Loucy (cell line): ENCODE measurements around the gene ATF1.
"Not testable (repeated sequence)": the region's sequence is repeated elsewhere in the genome, so short reads cannot be mapped to it uniquely, and the experiment has no call there.

Experiments
- H2AFZ ChIP-seq: fragments of 200-600 bp; sonication (generic); 2 replicates; pipeline ENCODE4 v1.6.0; 2016; ENCODE audit warnings: antibody characterized with exemption, mild to moderate bottlenecking, low read length, moderate library complexity
- H3F3A ChIP-seq: fragments of 200-600 bp; 2 replicates; pipeline ENCODE4 v1.6.0; 2016; ENCODE audit warnings: antibody characterized with exemption, low read depth, mild to moderate bottlenecking
- H3K27me3 ChIP-seq: fragments of 200-600 bp; sonication (generic); 2 replicates; pipeline ENCODE4 v1.6.1; 2014; ENCODE audit warnings: low read length, mild to moderate bottlenecking; ENCODE audit not compliant: insufficient read depth, poor library complexity, severe bottlenecking
- H3K36me3 ChIP-seq: fragments of 200-600 bp; sonication (generic); 2 replicates; pipeline ENCODE4 v1.6.1; 2016; ENCODE audit warnings: low read length; ENCODE audit not compliant: insufficient read depth
- H3K4me1 ChIP-seq: fragments of 200-600 bp; sonication (generic); 2 replicates; pipeline ENCODE4 v1.5.1; 2014; ENCODE audit warnings: low read length, mild to moderate bottlenecking; ENCODE audit not compliant: insufficient read depth, poor library complexity, severe bottlenecking
- H3K4me2 ChIP-seq: fragments of 200-600 bp; sonication (generic); 2 replicates; pipeline ENCODE4 v1.6.0; 2014; ENCODE audit warnings: antibody characterized with exemption, low read length, low read depth, mild to moderate bottlenecking; ENCODE audit not compliant: poor library complexity, severe bottlenecking
- H3K4me3 ChIP-seq: fragments of 200-600 bp; sonication (generic); 2 replicates; pipeline ENCODE4 v1.5.1; 2014; ENCODE audit warnings: low read length, mild to moderate bottlenecking, mixed read lengths; ENCODE audit not compliant: poor library complexity, severe bottlenecking
- H3K79me2 ChIP-seq: fragments of 200-600 bp; sonication (generic); 2 replicates; pipeline ENCODE4 v1.6.1; 2014; ENCODE audit warnings: low read length; ENCODE audit not compliant: insufficient read depth
- H3K9ac ChIP-seq: fragments of 200-600 bp; sonication (generic); 2 replicates; pipeline ENCODE4 v1.6.0; 2014; ENCODE audit warnings: mild to moderate bottlenecking, low read depth, low read length, moderate library complexity; ENCODE audit not compliant: poor library complexity, severe bottlenecking
- H3K9me2 ChIP-seq: fragments of 200-600 bp; sonication (generic); replicated peaks from 2 replicates; pipeline ENCODE4 v1.6.1; 2016; ENCODE audit warnings: low read depth, low read length, mixed read lengths
- H3K9me3 ChIP-seq: fragments of 200-600 bp; sonication (generic); 2 replicates; pipeline ENCODE4 v1.6.1; 2014; ENCODE audit warnings: mild to moderate bottlenecking, antibody characterized with exemption, low read length, low read depth; ENCODE audit not compliant: insufficient read depth
- H4K20me1 ChIP-seq: fragments of 200-600 bp; sonication (generic); 2 replicates; pipeline ENCODE4 v1.6.0; 2014; ENCODE audit warnings: antibody characterized with exemption, low read length, mild to moderate bottlenecking; ENCODE audit not compliant: insufficient read depth, poor library complexity, severe bottlenecking
- EZH2phosphoT487 ChIP-seq: fragments of 200-600 bp; IDR thresholded peaks from 2 replicates; pipeline ENCODE4 v1.6.1; 2018; ENCODE audit warnings: antibody characterized with exemption, mild to moderate bottlenecking, moderate library complexity, borderline replicate concordance
- TF ChIP-seq, protein P1 (sequence below): fragments of 200-600 bp; sonication (generic); conservative IDR thresholded peaks from 2 replicates; pipeline ENCODE4 v1.5.1; 2014; ENCODE audit warnings: mild to moderate bottlenecking, antibody characterized with exemption, low read length

ATF1 gene

DNA sequence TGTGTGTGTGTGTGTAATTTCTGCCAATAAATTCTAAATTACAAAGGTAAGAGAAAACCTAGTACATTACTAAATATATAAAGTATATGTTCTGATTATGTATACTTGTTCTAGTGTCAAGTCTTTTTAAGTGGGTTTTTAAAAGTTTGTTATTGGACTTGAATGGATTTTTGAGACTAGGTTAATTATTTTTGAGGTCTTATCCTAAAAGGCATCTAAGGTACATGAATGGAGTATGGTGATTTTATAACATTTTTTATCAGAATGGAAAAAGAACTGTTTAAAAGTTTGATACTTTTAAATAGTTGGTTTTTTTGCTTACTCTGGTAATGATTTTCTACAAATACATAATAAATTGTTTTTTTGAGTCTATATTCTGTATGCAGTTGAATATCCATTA is 56.3 kb downstream of the ATF1 start:
- Histone ChIP-seq H3K4me1 (no peaks in the 10 kb centered on the region), H3K4me2 (no peak overlapping the region), H3K4me3 (no peak overlapping the region), H3K9me3 (no peaks in the 10 kb centered on the region), H4K20me1 (no peaks in the 10 kb centered on the region), H3F3A (no peaks in the 10 kb centered on the region), H2AFZ (no peak overlapping the region), H3K9ac (no peak overlapping the region), H3K36me3 (peaks cover 45% of the 10 kb centered on the region), H3K79me2 (no peaks in the 10 kb centered on the region), H3K9me2 (no peaks in the 10 kb centered on the region), H3K27me3 (no peaks in the 10 kb centered on the region)
- TF ChIP-seq EZH2phosphoT487 = no peak
- TF ChIP-seq, protein P1, sequence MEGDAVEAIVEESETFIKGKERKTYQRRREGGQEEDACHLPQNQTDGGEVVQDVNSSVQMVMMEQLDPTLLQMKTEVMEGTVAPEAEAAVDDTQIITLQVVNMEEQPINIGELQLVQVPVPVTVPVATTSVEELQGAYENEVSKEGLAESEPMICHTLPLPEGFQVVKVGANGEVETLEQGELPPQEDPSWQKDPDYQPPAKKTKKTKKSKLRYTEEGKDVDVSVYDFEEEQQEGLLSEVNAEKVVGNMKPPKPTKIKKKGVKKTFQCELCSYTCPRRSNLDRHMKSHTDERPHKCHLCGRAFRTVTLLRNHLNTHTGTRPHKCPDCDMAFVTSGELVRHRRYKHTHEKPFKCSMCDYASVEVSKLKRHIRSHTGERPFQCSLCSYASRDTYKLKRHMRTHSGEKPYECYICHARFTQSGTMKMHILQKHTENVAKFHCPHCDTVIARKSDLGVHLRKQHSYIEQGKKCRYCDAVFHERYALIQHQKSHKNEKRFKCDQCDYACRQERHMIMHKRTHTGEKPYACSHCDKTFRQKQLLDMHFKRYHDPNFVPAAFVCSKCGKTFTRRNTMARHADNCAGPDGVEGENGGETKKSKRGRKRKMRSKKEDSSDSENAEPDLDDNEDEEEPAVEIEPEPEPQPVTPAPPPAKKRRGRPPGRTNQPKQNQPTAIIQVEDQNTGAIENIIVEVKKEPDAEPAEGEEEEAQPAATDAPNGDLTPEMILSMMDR = no peak

DNA sequence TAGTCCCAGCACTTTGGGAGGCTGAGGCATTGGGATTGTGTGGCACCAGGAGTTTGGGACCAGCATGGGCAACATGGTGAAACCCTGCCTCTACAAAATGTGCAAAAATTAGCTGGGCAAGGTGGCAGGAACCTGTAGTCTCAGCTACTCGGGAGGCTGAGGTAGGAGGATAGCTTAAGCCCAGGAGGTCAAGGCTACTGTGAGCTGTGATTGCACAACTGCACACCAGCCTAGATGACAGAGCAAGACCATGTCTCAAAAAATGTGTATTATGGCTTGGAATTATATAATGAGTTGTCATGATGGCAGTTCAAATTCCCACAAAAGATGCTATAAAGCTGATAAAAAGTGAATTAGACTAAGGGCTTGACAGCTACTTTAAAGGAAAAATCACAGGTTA is 58.2 kb downstream of the ATF1 start:
- Histone ChIP-seq H3F3A (no peaks in the 10 kb centered on the region), H4K20me1 (no peaks in the 10 kb centered on the region), H3K9me3 (no peaks in the 10 kb centered on the region), H3K4me3 (no peak overlapping the region), H3K4me2 (no peak overlapping the region), H3K79me2 (no peaks in the 10 kb centered on the region), H3K9ac (no peak overlapping the region), H3K27me3 (no peaks in the 10 kb centered on the region), H3K36me3 (peaks cover 26% of the 10 kb centered on the region; the same call in 1 of the 2 replicates), H2AFZ (no peak overlapping the region), H3K9me2 (no peaks in the 10 kb centered on the region), H3K4me1 (no peaks in the 10 kb centered on the region)
- TF ChIP-seq, protein P1 = no peak
- TF ChIP-seq EZH2phosphoT487 = no peak

DNA sequence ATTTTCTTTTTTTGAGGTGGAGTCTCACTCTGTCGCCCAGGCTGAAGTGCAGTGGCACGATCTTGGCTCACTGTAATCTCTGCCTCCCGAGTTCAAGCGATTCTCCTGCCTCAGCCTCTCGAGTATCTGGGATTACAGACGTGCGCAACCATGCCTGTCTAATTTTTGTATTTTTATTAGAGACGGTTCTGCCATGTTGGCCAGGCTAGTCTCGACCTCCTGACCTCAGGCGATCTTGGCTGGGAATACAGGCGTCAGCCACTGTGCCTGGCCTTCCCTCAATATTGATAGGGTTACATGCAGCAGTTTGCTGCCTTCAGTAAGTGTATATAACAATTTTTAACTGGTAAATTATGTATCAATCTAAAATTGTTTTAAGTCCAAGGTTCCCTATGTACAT is 59.8 kb downstream of the ATF1 start:
- H3K9ac ChIP-seq, H3K4me1 ChIP-seq, H3K79me2 ChIP-seq, H2AFZ ChIP-seq, H3K4me2 ChIP-seq, H4K20me1 ChIP-seq, H3K4me3 ChIP-seq, H3K9me3 ChIP-seq, H3K9me2 ChIP-seq, H3F3A ChIP-seq, H3K27me3 ChIP-seq: not testable (repeated sequence)
- peaks cover 13% of the 10 kb centered on the region; the same call in 1 of the 2 replicates for H3K36me3 ChIP-seq

DNA sequence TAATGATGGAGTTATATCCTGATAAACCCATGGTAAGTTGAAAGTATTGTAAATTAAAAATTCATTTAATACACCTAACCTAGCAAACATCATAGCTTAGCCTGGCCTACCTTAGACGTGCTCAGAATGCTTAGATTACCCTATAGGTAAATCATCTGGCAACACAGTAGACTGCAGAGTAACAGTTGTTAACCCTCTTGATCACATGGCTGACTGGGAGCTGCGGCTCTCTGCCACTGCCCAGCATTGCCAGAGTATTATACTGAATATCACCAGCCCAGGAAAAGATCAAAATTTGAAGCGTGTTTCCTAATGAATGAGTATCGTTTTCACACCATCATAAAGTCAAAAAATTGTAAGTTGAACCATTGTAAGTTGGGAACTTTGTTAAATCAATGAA is 61.0 kb downstream of the ATF1 start:
- Histone ChIP-seq H3K27me3 (no peaks in the 10 kb centered on the region), H3K9ac (no peak overlapping the region), H3K4me1 (no peaks in the 10 kb centered on the region), H3K4me3 (no peak overlapping the region), H4K20me1 (no peaks in the 10 kb centered on the region), H3K9me3 (no peaks in the 10 kb centered on the region), H3K36me3 (peaks cover 1% of the 10 kb centered on the region; the same call in 1 of the 2 replicates), H3K9me2 (no peaks in the 10 kb centered on the region), H2AFZ (no peak overlapping the region), H3K79me2 (no peaks in the 10 kb centered on the region), H3K4me2 (no peak overlapping the region), H3F3A (no peaks in the 10 kb centered on the region)
- TF ChIP-seq, protein P1 = no peak
- no peak for TF ChIP-seq EZH2phosphoT487
